GM21529 (cell line): ENCODE results near the gene FBXO38.

Source experiments
- ATAC-seq: cut with Tn5 transposase; IDR thresholded peaks from one replicate; pipeline ENCODE4 v1.9.1; 2021; ENCODE audit not compliant: unreplicated experiment

Gene FBXO38

GRCh38 chr5:148469501-148469935 is 85.8 kb downstream of the FBXO38 start:
- no peak for ATAC-seq

DNA sequence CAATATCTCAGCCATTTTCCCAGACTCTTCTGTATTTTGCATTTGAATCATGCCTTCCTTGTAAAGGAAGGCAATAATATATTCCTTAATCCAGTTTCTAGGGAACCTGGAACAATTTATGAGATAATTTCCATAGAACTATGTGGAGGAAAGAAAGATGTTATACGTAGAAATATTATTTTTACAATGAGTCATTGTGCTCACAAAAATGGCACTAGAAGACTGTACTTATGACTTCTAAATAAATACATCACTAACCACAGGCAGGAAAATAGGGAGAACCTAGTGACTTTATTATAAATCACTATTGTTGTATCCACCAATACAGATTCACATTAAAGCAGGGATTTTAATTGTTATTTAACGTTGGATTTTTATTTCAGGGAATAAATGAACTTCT is 87.6 kb downstream of the FBXO38 start:
- no peak for ATAC-seq

GRCh38 chr5:148474025-148474511 is 90.3 kb downstream of the FBXO38 start:
- no peak for ATAC-seq

GRCh38 chr5:148476302-148476701 is 92.5 kb downstream of the FBXO38 start:
- ATAC-seq, result no peak

GRCh38 chr5:148477429-148477828 is 93.7 kb downstream of the FBXO38 start:
- no peak for ATAC-seq

DNA sequence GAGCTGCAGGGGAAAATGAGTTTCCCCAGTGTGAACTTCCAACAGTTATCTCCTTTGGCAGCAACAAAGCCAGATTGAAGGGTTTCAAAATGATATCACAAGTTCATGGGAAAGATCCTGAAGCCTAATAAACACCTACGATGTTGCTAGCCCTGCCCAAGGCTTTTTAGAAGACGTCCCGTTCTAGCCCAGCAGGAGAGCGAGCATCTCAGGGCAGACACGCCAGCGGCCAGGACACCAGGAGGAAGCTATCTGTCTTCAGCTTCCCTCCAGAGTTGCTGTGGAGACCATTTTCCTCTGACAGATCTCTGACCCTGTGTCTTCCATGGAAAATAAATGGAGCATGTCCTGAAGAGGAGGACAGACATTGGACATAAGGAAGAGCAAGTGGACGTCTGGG is 98.4 kb downstream of the FBXO38 start:
- no peak for ATAC-seq

- peak; percentile 93 for ATAC-seq
Observed at GRCh38 chr5:148482697-148483462, 99.1 kb downstream of the FBXO38 start.

DNA sequence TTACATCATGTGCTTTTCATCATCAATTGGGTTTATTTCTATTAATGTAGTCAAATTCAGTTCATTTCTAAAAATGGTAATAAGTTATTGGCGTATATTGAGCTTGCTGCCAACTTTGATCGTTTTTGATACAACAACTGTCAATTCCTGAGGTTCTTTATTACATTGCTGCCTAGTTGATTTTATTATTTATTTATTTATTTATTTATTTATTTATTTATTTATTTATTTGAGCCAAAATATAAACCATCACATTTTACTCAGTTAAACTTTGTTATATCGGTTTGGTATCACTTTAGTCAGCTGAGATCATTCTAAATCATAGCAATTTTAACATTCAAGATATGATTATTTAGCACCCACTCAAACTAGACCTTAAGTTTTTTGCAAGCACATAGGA is 100.0 kb downstream of the FBXO38 start:
- ATAC-seq, result no peak

DNA sequence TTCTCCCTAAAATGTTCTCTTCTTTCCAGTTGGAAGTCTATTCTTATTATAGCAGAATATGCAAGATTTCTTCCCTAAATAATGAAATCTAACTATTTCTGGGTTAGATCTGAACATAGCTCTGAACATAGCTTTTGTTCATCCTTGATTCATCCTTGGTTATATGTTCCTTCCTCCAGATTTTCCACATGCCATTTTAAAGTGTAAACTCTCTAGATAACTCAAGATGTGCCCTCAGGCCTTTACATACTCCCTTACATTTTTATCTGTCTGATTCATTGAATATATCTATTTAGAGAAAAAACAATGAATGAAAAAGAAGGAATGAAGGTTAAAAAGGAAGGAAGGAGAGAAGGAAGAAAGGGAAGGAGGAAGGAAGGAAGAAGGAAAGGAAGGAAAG is 100.9 kb downstream of the FBXO38 start:
- no peak for ATAC-seq

- no peak for ATAC-seq
Observed at GRCh38 chr5:148486456-148486855, 102.7 kb downstream of the FBXO38 start.

- ATAC-seq, result no peak
Observed at GRCh38 chr5:148488757-148489156, 105.0 kb downstream of the FBXO38 start.

- no peak for ATAC-seq
Observed at GRCh38 chr5:148491015-148491792, 107.4 kb downstream of the FBXO38 start.

- ATAC-seq, result no peak
Observed at GRCh38 chr5:148491793-148492184, 108.0 kb downstream of the FBXO38 start.

GRCh38 chr5:148492351-148492750 is 108.6 kb downstream of the FBXO38 start:
- no peak for ATAC-seq
